GM19193 (cell line): ENCODE results near the gene TMEM94.

ENCODE experiments used
- POLR2A ChIP-seq: IDR thresholded peaks from 4 replicates; pipeline ENCODE4 v1.6.1; 2011; ENCODE audit not compliant: insufficient read depth, insufficient read length; ENCODE audit errors: extremely low read depth

Gene TMEM94

DNA sequence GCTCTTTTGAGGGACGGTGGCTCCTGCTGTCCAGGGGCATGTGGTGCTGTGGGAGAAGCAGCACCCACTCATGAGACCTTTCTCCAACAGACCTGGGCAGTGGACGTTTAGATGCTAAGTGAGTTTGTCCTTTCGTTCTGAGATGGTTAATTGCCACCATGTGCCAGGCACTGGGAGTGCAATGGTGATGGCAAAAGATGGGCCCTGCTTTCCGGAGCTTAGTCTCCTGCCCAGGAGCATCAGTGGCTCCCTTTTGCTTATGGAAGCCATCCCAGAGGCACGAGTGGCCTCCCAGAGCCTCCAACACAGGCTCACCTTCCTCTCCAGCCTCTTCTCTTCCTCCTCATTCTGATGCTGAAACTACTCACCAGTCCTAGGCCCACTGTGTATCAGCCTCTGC is 30.5 kb downstream of the TMEM94 start:
- no peak for TF ChIP-seq POLR2A

DNA sequence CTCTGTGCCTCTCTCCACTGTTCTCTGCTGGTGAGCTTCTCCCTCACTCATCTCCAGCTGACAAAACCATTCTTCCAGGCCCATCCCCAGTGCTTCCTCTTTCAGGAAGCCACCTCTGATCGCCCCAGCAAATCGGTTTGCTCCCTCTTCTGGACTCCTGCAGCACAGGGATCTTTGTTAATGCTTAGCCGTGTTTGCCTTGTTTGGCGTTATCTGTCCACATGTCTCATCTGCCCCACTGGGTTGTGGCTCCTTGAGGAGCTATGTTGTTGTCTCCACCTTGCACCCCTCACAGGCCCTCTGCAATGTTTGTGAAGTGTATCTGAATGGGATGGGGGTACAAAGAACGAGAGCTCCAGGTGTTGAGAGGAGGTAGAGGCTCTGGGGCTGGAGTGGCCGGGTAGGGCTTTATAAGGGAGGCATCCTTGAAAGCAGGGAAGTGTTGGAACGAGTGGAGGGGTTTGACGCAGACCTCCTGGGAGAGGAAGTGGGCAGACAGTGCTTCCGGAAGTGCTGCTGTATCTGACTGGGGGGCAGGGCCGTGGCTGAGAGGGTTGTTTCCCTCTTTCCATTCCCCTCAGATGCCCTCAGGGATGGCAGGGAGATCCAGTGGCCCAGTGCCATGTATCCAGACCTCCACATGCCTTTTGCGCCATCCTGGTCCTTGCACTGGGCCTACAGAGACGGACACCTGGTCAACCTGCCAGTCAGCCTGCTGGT is 31.1 kb downstream of the TMEM94 start:
- TF ChIP-seq POLR2A: no peak

DNA sequence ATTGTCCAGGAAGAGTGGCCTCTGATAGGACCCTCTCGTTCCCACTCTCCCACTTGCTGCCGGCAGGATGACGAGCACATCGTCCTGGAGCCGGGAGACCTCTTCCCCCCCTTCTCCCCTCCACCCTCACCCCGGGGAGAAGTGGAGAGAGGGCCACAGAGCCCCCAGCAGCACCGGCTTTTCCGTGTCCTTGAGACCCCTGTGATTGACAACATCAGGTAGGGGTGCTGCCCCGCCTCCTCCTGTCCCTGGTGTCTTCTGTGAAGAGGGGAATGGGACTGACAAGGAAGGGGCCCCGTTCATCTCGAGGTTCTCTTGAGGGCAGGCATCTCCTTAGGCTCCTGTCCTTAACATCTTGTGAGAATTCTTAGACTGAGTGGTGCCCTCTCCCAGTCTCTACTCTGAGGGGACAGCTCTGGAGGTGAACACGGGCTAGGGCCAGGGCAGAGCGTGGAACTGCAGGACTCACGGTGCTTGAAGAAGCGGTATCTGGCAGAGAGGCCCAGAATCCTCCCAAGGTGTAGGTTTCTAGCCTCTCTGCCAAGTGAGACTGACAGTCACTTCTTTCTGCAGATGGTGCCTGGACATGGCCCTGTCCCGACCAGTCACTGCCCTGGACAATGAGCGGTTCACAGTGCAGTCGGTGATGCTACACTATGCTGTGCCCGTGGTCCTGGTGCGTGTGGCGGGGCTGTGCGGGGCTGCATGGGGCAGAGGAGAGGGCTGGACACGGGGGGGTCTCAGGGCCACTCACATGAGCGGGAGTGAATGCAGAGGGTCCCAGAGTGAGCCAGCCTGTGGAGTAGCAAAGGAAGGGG is 32.5 kb downstream of the TMEM94 start:
- TF ChIP-seq POLR2A: no peak

DNA sequence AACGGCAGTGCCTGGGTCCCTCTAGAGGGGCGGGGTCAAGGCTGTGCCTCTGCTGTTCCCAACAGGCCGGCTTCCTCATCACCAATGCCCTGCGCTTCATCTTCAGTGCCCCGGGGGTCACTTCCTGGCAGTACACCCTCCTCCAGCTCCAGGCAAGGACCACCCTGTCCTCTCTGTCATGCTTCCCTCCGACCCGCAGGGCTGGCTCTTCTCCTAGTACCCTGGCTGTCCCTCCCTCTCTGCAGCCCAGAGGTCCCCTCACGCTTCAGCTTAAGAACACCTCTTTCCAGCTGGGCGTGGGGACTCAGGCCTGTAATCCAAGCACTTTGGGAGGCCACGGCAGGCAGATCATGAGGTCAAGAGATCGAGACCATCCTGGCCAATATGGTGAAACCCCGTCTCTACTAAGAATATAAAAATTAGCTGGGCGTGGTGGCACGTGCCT is 33.1 kb downstream of the TMEM94 start:
- TF ChIP-seq POLR2A: no peak

DNA sequence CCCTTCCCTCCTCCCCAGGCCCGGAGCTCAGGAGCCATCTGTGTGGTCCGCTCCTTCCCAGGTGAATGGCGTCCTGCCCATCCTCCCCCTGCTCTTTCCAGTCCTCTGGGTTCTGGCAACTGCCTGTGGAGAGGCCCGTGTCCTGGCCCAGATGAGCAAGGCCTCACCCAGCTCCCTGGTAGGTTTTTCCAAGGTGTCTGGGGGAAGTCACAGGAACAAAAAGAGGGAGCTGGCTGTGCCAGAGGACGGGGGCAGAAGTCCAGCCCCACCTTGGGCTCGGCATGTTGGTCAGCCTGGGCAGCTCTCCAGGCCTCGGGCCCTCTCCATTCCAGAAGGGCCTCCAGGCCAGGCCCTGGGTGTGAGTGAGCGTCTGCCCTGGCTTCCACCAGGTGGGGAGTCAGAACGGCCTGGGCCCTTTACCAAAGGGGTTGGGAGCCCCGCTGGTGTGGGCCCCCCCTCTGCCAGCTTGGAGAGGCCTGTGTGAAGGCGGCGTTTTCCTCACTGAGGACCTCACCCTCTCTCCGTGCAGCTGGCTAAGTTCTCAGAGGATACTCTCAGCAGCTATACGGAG is 33.8 kb downstream of the TMEM94 start:
- TF ChIP-seq POLR2A: no peak

DNA sequence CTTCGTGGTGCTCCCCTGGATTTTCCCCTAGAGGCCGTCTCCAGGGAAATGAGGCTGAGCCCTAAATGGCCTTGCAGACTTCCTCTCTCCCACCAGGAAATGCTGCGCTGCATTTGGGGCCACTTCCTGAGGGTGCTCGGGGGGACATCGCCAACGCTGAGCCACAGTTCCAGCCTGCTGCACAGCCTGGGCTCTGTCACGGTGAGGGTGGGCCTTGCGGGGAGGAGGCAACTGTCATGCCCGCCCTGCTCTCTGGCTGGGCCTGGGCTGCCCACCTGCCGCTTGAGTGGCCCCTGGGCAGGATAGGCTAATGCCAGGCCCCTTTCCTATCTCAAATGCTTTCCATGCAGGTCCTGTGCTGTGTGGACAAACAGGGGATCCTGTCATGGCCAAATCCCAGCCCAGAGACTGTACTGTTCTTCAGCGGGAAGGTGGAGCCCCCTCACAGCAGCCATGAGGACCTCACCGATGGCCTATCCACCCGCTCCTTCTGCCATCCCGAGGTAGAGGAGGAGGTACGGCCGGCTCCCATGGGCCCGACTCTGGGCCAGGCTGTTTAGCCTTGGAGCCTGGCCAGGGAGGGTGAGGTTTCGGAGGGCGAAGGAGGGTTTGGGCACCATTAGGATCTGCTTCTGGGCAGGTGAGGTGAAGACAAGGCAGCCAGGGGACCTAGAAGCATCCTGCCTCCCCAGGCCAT is 34.7 kb downstream of the TMEM94 start:
- no peak for TF ChIP-seq POLR2A

DNA sequence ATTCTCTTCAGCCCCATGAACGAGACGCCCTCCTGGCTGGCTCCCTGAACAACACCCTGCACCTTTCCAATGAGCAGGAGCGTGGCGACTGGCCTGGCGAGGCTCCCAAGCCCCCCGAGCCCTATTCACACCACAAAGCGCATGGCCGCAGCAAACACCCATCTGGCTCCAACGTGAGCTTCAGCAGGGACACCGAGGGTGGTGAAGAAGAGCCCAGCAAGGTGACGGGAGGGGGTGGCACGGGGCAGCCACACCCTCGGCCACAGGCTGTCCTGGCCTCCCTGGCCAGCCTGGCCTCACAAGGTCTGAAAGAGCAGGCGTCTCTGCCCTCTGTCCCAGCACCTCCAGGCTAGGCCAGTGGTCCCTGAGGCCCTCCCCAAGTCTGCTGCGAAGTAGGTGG is 35.2 kb downstream of the TMEM94 start:
- TF ChIP-seq POLR2A: no peak

DNA sequence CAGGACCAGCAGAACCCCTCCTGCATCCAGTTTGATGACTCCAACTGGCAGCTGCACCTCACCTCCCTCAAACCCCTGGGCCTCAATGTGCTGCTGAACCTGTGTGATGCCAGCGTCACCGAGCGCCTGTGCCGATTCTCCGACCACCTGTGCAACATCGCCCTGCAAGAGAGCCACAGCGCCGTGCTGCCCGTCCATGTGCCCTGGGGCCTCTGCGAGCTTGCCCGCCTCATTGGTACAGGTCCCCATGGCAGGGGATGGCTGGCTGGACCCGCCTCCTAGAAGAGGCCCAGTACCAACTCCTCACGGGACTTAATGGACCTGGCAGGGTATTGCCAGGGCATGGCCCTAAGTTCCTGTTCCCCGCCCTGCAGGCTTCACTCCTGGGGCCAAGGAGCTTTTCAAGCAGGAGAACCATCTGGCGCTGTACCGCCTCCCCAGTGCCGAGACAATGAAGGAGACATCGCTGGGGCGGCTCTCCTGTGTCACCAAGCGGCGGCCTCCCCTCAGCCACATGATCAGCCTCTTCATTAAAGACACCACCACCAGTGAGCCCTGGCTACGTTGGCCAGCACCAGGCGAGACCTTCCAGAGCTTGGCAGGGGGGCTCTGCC is 36.2 kb downstream of the TMEM94 start:
- TF ChIP-seq POLR2A: no peak

DNA sequence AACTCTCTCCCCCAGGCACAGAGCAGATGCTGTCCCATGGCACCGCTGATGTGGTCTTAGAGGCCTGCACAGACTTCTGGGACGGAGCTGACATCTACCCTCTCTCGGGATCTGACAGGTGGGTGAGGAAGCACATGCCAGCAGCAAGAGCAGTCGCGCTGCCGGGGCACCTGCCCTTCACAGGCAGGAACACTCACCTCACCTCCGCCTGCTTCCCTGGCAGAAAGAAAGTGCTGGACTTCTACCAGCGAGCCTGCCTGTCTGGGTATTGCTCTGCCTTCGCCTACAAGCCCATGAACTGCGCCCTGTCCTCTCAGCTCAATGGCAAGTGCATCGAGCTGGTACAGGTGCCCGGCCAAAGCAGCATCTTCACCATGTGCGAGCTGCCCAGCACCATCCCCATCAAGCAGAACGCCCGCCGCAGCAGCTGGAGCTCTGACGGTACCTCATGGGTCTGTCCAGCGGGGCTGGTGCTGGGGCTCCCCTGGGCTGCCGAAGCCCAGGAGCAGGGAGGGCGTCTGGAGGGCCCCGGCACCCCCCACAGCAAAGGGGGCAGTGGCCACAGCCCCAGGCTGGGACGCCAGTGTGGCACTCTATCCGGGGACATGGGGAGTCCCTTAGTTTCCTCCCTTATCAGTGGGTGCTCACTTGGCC is 37.2 kb downstream of the TMEM94 start:
- no peak for TF ChIP-seq POLR2A

DNA sequence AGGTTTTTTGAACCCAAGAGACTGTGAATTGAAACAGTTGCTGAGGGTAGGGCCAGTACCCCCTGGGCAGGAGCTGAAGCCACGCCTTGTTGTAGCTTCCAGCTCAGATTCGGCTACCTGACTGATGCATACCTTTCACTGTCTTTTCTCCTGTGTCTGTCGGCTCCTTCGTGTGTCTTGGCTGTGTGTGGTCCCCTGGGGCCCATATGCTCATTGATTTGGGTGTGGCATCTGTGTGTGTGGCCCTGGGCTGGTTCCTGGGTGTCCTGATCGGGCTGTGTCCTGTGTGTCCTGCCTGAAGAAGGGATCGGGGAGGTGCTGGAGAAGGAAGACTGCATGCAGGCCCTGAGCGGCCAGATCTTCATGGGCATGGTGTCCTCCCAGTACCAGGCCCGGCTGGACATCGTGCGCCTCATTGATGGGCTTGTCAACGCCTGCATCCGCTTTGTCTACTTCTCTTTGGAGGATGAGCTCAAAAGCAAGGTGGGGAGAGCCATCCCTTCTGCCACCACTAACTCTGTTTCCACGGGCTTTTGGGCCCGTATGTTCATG is 38.0 kb downstream of the TMEM94 start:
- TF ChIP-seq POLR2A: no peak

DNA sequence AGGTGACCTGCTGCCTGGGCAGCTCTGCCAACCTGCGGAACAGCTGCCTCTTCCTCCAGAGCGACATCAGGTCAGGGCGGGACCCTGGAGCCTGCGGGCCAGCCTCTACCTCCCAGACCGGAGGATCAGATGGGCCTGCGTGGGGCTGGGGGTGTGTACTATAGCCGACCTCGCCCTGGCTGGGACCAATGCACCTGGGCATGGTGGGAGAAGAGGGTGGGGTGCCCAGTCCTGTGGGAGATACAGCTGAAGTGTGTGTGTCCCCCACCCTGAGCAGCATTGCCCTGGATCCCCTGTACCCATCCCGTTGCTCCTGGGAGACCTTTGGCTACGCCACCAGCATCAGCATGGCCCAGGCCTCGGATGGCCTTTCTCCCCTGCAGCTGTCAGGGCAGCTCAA is 39.6 kb downstream of the TMEM94 start:
- TF ChIP-seq POLR2A: no peak

DNA sequence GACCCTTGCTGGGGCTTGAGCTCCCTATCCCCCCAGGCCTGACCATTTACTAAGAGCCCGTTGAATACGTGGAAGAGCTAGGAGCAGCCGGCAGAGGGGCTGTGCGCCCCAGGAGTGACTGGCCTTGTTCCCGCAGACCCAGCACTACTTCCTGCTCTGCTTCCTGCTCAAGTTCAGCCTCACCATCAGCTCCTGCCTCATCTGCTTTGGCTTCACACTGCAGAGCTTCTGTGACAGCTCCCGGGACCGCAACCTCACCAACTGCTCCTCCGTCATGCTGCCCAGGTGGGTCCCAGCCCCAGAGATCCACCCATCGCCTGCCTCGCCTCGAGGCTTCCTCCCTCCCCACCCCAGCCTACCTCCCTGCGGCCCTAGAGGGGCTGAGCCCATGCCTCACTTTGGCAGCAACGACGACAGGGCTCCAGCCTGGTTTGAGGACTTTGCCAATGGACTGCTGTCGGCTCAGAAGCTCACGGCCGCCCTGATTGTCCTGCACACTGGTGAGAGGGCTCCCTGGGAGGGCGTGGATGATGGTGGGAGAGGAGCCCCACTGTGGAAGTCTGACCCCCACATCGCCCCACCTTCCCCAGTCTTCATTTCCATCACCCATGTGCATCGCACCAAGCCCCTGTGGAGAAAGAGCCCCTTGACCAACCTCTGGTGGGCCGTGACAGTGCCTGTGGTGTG is 41.7 kb downstream of the TMEM94 start:
- no peak for TF ChIP-seq POLR2A

DNA sequence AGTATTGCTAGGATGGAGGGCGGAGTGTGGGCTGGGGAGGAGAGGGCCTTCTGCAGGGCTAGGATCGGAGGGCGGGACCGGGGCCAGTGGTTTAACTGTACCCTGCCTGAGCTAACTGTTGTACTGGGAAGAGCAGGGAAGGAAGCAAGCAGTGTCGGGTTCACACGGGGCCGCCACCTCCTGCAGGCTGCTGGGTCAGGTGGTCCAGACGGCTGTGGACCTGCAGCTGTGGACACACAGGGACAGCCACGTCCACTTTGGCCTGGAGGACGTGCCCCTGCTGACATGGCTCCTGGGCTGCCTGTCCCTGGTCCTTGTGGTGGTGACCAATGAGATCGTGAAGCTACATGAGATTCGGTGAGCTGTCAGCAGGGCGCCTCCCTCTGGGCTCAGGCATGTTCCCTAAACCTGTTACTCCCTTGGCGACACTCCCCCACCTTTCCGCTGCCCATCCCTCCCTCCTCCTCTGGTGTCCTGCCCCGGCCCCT is 42.3 kb downstream of the TMEM94 start:
- no peak for TF ChIP-seq POLR2A
